Measurements from ENCODE around the gene ITPK1. TPM values are rescaled to one million over a fixed set of nuclear protein-coding genes. Genes with fewer than 3 reads are reported as not detected.

ITPK1 gene
- total RNA-seq, 1 experiment from 2014 or later, result 133 TPM

- CTCF ChIA-PET, result interaction anchor here (2.9 kb wide), 1 partner anchor 28 kb away, joined by 11 read pairs; no protein-coding TSS in a partner anchor
- no TSS peak for BruUV-seq (replicated peaks)
- intact Hi-C loops (cut with micrococcal nuclease), result no loop called here
- POLR2A ChIA-PET, result interaction anchor here (0.6 to 1.0 kb wide), 2 partner anchors 20 to 42 kb away, joined by 3 read pairs; no protein-coding TSS in a partner anchor
- H3K27me3 Mint-ChIP-seq (ENCODE audit: insufficient read depth, unreplicated experiment), result no peaks in the 10 kb centered on the region
- H3K9me3 Mint-ChIP-seq (ENCODE audit: unreplicated experiment), result no peaks in the 10 kb centered on the region
- H3K36me3 Mint-ChIP-seq (ENCODE audit: insufficient read depth, unreplicated experiment), result peaks cover 7% of the 10 kb centered on the region
- TF ChIP-seq CTCF (IDR thresholded peaks at IDR 0.05; ENCODE audit: unreplicated experiment), result no peak
- peak; percentile 57 for DNase-seq (ENCODE audit: unreplicated experiment)
- peak overlapping the region; percentile 77 for H3K27ac Mint-ChIP-seq (ENCODE audit: low read depth, unreplicated experiment)
- H3K4me3 Mint-ChIP-seq (ENCODE audit: unreplicated experiment), result no peak overlapping the region
- peaks cover 34% of the 10 kb centered on the region for H3K4me1 Mint-ChIP-seq (ENCODE audit: insufficient read depth, unreplicated experiment)
Observed at GRCh38 chr14:93085911-93086310, 29.8 kb downstream of the ITPK1 start.

- Mint-ChIP-seq H3K27me3 (ENCODE audit: insufficient read depth, unreplicated experiment) (no peaks in the 10 kb centered on the region), H3K4me3 (ENCODE audit: unreplicated experiment) (no peak overlapping the region), H3K9me3 (ENCODE audit: unreplicated experiment) (no peaks in the 10 kb centered on the region), H3K4me1 (ENCODE audit: insufficient read depth, unreplicated experiment) (peaks cover 31% of the 10 kb centered on the region), H3K36me3 (ENCODE audit: insufficient read depth, unreplicated experiment) (peaks cover 7% of the 10 kb centered on the region), H3K27ac (ENCODE audit: low read depth, unreplicated experiment) (peak overlapping the region; percentile 77)
- no TSS peak for BruUV-seq (replicated peaks)
- CTCF ChIA-PET, result interaction anchor here (2.9 kb wide), 1 partner anchor 29 kb away, joined by 11 read pairs; no protein-coding TSS in a partner anchor
- POLR2A ChIA-PET, result no interaction called here
- intact Hi-C loops (cut with micrococcal nuclease), result no loop called here
- no peak for TF ChIP-seq CTCF (IDR thresholded peaks at IDR 0.05; ENCODE audit: unreplicated experiment)
- DNase-seq (ENCODE audit: unreplicated experiment), result no peak
Observed at GRCh38 chr14:93084866-93085857, 30.6 kb downstream of the ITPK1 start.

GRCh38 chr14:93084402-93084801, 31.3 kb downstream of the ITPK1 start:
- BruUV-seq (replicated peaks), result no TSS peak
- no peak for DNase-seq (ENCODE audit: unreplicated experiment)
- no peak overlapping the region for H3K4me3 Mint-ChIP-seq (ENCODE audit: unreplicated experiment)
- ChIA-PET CTCF (interaction anchor here (2.9 kb wide), 1 partner anchor 29 kb away, joined by 11 read pairs; no protein-coding TSS in a partner anchor), POLR2A (interaction anchor here (0.7 kb wide), 1 partner anchor 183 kb away, joined by 3 read pairs; no protein-coding TSS in a partner anchor)
- H3K36me3 Mint-ChIP-seq (ENCODE audit: insufficient read depth, unreplicated experiment), result peaks cover 7% of the 10 kb centered on the region
- H3K9me3 Mint-ChIP-seq (ENCODE audit: unreplicated experiment), result no peaks in the 10 kb centered on the region
- H3K4me1 Mint-ChIP-seq (ENCODE audit: insufficient read depth, unreplicated experiment), result peaks cover 24% of the 10 kb centered on the region
- TF ChIP-seq CTCF (IDR thresholded peaks at IDR 0.05; ENCODE audit: unreplicated experiment), result no peak
- H3K27ac Mint-ChIP-seq (ENCODE audit: low read depth, unreplicated experiment), result no peak overlapping the region
- intact Hi-C loops (cut with micrococcal nuclease), result no loop called here
- no peaks in the 10 kb centered on the region for H3K27me3 Mint-ChIP-seq (ENCODE audit: insufficient read depth, unreplicated experiment)

GRCh38 chr14:93083917-93084316, 31.8 kb downstream of the ITPK1 start:
- intact Hi-C loops (cut with micrococcal nuclease), result no loop called here
- DNase-seq (ENCODE audit: unreplicated experiment), result no peak
- POLR2A ChIA-PET, result interaction anchor here (0.7 kb wide), 1 partner anchor 183 kb away, joined by 3 read pairs; no protein-coding TSS in a partner anchor
- Mint-ChIP-seq H3K27me3 (ENCODE audit: insufficient read depth, unreplicated experiment) (no peaks in the 10 kb centered on the region), H3K36me3 (ENCODE audit: insufficient read depth, unreplicated experiment) (peaks cover 7% of the 10 kb centered on the region), H3K9me3 (ENCODE audit: unreplicated experiment) (no peaks in the 10 kb centered on the region), H3K27ac (ENCODE audit: low read depth, unreplicated experiment) (no peak overlapping the region), H3K4me1 (ENCODE audit: insufficient read depth, unreplicated experiment) (peaks cover 25% of the 10 kb centered on the region), H3K4me3 (ENCODE audit: unreplicated experiment) (no peak overlapping the region)
- CTCF ChIA-PET, result interaction anchor here (2.9 kb wide), 1 partner anchor 30 kb away, joined by 11 read pairs; no protein-coding TSS in a partner anchor
- TF ChIP-seq CTCF (IDR thresholded peaks at IDR 0.05; ENCODE audit: unreplicated experiment), result no peak
- no TSS peak for BruUV-seq (replicated peaks)

All from MCF 10A (cell line).